ENCODE data around the gene CHFR.
A peak's percentile ranks its signal among the peaks of the same experiment; 100 is the strongest.
"Not testable (repeated sequence)": the region's sequence is repeated elsewhere in the genome, so short reads cannot be mapped to it uniquely, and the experiment has no call there.

Gene CHFR

GRCh38 chr12:132842449-132843045 is 44.9 kb downstream of the CHFR start:
- H3K27me3 Mint-ChIP-seq = no peaks in the 10 kb centered on the region
- H3K36me3 Mint-ChIP-seq (ENCODE audit: insufficient read depth) = peaks cover 75% of the 10 kb centered on the region
- H3K9me3 Mint-ChIP-seq = no peaks in the 10 kb centered on the region
- H3K27ac Mint-ChIP-seq = no peak overlapping the region
- peaks cover 0 to 3% of the 10 kb centered on the region in 2 donors for H3K4me1 Mint-ChIP-seq (ENCODE audit: low read depth in 2 of 2)
- no peak overlapping the region for H3K4me3 Mint-ChIP-seq
- DNase-seq (no peak), ATAC-seq (replicated peaks) (no peak)

- Mint-ChIP-seq H3K9me3 (no peaks in the 10 kb centered on the region), H3K36me3 (ENCODE audit: insufficient read depth) (peaks cover 67% of the 10 kb centered on the region), H3K4me1 (ENCODE audit: low read depth in 2 of 2) (peaks cover 6 to 8% of the 10 kb centered on the region in 2 donors), H3K4me3 (no peak overlapping the region), H3K27ac (peak overlapping the region in 1 of 2 donors; percentile 38), H3K27me3 (no peaks in the 10 kb centered on the region)
- DNase-seq (no peak), ATAC-seq (replicated peaks) (no peak)
Observed at GRCh38 chr12:132841151-132841550, 46.3 kb downstream of the CHFR start.

GRCh38 chr12:132840536-132840935 is 46.9 kb downstream of the CHFR start:
- Mint-ChIP-seq H3K27me3 (no peaks in the 10 kb centered on the region), H3K9me3 (no peaks in the 10 kb centered on the region), H3K4me1 (ENCODE audit: low read depth in 2 of 2) (peaks cover 6 to 8% of the 10 kb centered on the region in 2 donors), H3K36me3 (ENCODE audit: insufficient read depth) (peaks cover 61% of the 10 kb centered on the region), H3K4me3 (no peak overlapping the region), H3K27ac (no peak overlapping the region)
- no peak for ATAC-seq (replicated peaks)
- no peak for DNase-seq

GRCh38 chr12:132839558-132840235 is 47.7 kb downstream of the CHFR start:
- Mint-ChIP-seq H3K4me3 (no peak overlapping the region), H3K27me3 (no peaks in the 10 kb centered on the region), H3K4me1 (ENCODE audit: low read depth in 2 of 2) (peaks cover 6 to 10% of the 10 kb centered on the region in 2 donors), H3K9me3 (no peaks in the 10 kb centered on the region), H3K36me3 (ENCODE audit: insufficient read depth) (peaks cover 52% of the 10 kb centered on the region), H3K27ac (peak overlapping the region; percentile 71 to 74)
- ATAC-seq (replicated peaks) = no peak
- DNase-seq = no peak

GRCh38 chr12:132838410-132839080 is 48.9 kb downstream of the CHFR start:
- Mint-ChIP-seq H3K4me3 (no peak overlapping the region), H3K9me3 (no peaks in the 10 kb centered on the region), H3K36me3 (ENCODE audit: insufficient read depth) (peaks cover 41% of the 10 kb centered on the region), H3K27ac (no peak overlapping the region), H3K27me3 (no peaks in the 10 kb centered on the region), H3K4me1 (ENCODE audit: low read depth in 2 of 2) (peaks cover 16% of the 10 kb centered on the region in 2 donors)
- no peak for DNase-seq
- no peak for ATAC-seq (replicated peaks)

GRCh38 chr12:132837693-132838409 is 49.6 kb downstream of the CHFR start:
- no peak overlapping the region for H3K4me3 Mint-ChIP-seq
- no peak overlapping the region for H3K27ac Mint-ChIP-seq
- no peaks in the 10 kb centered on the region for H3K9me3 Mint-ChIP-seq
- H3K4me1 Mint-ChIP-seq (ENCODE audit: low read depth in 2 of 2) = peaks cover 16 to 20% of the 10 kb centered on the region in 2 donors
- DNase-seq (no peak), ATAC-seq (replicated peaks) (no peak)
- H3K36me3 Mint-ChIP-seq (ENCODE audit: insufficient read depth) = peaks cover 35% of the 10 kb centered on the region
- H3K27me3 Mint-ChIP-seq = no peaks in the 10 kb centered on the region

GRCh38 chr12:132836795-132837331 is 50.5 kb downstream of the CHFR start:
- DNase-seq (no peak), ATAC-seq (replicated peaks) (no peak)
- Mint-ChIP-seq H3K4me1 (ENCODE audit: low read depth in 2 of 2) (peaks cover 16 to 20% of the 10 kb centered on the region in 2 donors), H3K27ac (peak overlapping the region; percentile 79 to 92), H3K4me3 (peak overlapping the region; percentile 13 to 25), H3K9me3 (no peaks in the 10 kb centered on the region), H3K27me3 (no peaks in the 10 kb centered on the region), H3K36me3 (ENCODE audit: insufficient read depth) (peaks cover 25% of the 10 kb centered on the region)

- Mint-ChIP-seq H3K27ac (peak overlapping the region in 1 of 2 donors; percentile 79), H3K4me1 (ENCODE audit: low read depth in 2 of 2) (peaks cover 16 to 20% of the 10 kb centered on the region in 2 donors), H3K36me3 (ENCODE audit: insufficient read depth) (peaks cover 19% of the 10 kb centered on the region)
- DNase-seq; ATAC-seq (replicated peaks); H3K9me3 Mint-ChIP-seq; H3K27me3 Mint-ChIP-seq; H3K4me3 Mint-ChIP-seq: not testable (repeated sequence)
Observed at GRCh38 chr12:132836230-132836629, 51.2 kb downstream of the CHFR start.

- H3K36me3 Mint-ChIP-seq (ENCODE audit: insufficient read depth) = peaks cover 11% of the 10 kb centered on the region
- H3K9me3 Mint-ChIP-seq = no peaks in the 10 kb centered on the region
- ATAC-seq (replicated peaks) = no peak
- H3K27ac Mint-ChIP-seq = peak overlapping the region; percentile 6 to 16
- DNase-seq = no peak
- peak overlapping the region; percentile 52 to 64 for H3K4me3 Mint-ChIP-seq
- H3K27me3 Mint-ChIP-seq = no peaks in the 10 kb centered on the region
- peaks cover 16 to 20% of the 10 kb centered on the region in 2 donors for H3K4me1 Mint-ChIP-seq (ENCODE audit: low read depth in 2 of 2)
Observed at GRCh38 chr12:132835076-132836025, 52.1 kb downstream of the CHFR start.

GRCh38 chr12:132834181-132834711 is 53.2 kb downstream of the CHFR start:
- Mint-ChIP-seq H3K9me3 (no peaks in the 10 kb centered on the region), H3K36me3 (ENCODE audit: insufficient read depth) (peaks cover 8% of the 10 kb centered on the region), H3K4me3 (peak overlapping the region; percentile 52 to 64), H3K27me3 (no peaks in the 10 kb centered on the region), H3K27ac (peak overlapping the region; percentile 6 to 85), H3K4me1 (ENCODE audit: low read depth in 2 of 2) (peaks cover 13 to 23% of the 10 kb centered on the region in 2 donors)
- ATAC-seq (replicated peaks) = peak; percentile 87
- no peak for DNase-seq

GRCh38 chr12:132833341-132833740 is 54.1 kb downstream of the CHFR start:
- Mint-ChIP-seq H3K4me1 (ENCODE audit: low read depth in 2 of 2) (peaks cover 15 to 23% of the 10 kb centered on the region in 2 donors), H3K36me3 (ENCODE audit: insufficient read depth) (peaks cover 8% of the 10 kb centered on the region), H3K4me3 (peak overlapping the region in 1 of 2 donors; percentile 52), H3K27ac (peak overlapping the region; percentile 6 to 85), H3K9me3 (no peaks in the 10 kb centered on the region), H3K27me3 (no peaks in the 10 kb centered on the region)
- no peak for DNase-seq
- no peak for ATAC-seq (replicated peaks)

GRCh38 chr12:132831771-132832170 is 55.6 kb downstream of the CHFR start:
- no peak for ATAC-seq (replicated peaks)
- H3K27me3 Mint-ChIP-seq = no peaks in the 10 kb centered on the region
- no peak overlapping the region for H3K4me3 Mint-ChIP-seq
- H3K4me1 Mint-ChIP-seq (ENCODE audit: low read depth in 2 of 2) = peaks cover 25 to 34% of the 10 kb centered on the region in 2 donors
- peaks cover 13% of the 10 kb centered on the region for H3K36me3 Mint-ChIP-seq (ENCODE audit: insufficient read depth)
- H3K9me3 Mint-ChIP-seq = no peaks in the 10 kb centered on the region
- no peak for DNase-seq
- H3K27ac Mint-ChIP-seq = no peak overlapping the region
